ENCODE measurements around the gene LRRFIP1. TPM values are rescaled to one million over a fixed set of nuclear protein-coding genes. Genes with fewer than 3 reads are reported as not detected.
"Not testable (repeated sequence)": the region's sequence is repeated elsewhere in the genome, so short reads cannot be mapped to it uniquely, and the experiment has no call there.

LRRFIP1 gene
- total RNA-seq, 1 donor from 2014 or later: 88.5 TPM

DNA sequence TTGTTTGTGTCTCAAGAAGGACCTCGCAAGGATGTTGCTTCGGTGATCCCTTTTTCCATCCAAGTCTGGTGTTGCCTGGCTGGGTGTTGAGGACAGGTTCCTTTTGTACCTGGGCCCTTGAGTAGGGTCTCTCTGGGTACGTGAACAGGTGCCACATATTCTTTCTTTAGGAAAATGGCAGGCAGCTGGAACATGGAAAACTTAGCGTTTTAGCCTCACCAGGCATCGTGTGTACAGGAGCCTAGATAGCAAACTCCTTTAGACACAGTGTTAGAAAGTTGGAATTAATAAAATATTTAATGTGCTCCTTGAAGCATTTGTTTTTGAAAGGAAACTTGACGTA is 116.9 kb downstream of the LRRFIP1 start:
- no peak for DNase-seq
- ATAC-seq (ENCODE audit: poor library complexity): no peak
- intact Hi-C loops (cut with DNase I): loop anchor here (2.0 kb wide), 1 partner anchor 71 kb away; no protein-coding TSS in a partner anchor

DNA sequence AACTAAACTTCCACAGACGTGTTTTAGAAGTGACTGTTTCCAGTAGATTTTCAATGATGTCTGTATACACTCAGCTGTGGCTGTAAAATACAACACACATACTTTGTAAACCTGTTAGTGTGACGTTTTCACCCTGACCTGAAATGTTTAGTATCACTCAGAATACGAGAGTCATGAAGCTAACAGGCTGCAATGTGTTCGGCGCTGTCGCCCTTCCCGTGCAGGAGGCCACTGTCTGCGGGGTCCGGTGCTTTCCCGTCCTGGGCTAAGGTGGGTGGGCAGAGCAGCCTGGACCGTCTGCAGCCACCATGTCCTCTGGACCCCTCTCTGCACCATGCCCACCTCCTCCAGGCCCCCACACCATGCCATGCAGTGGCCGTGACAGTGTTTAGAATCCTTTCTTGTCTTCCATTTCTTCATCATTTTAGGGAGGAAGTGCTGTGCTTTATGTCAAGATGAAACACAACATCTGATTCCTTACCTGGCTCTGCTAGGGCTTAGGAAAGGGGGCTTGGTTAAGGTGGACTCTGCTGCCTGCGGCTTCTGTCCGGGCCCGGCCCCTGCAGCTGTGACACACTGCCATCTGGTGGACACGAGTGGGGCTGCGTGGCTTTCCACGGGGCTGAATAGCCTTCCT is 117.3 kb downstream of the LRRFIP1 start:
- peak; percentile 87 for ATAC-seq (ENCODE audit: poor library complexity)
- intact Hi-C loops (cut with DNase I): loop anchor here (2.0 to 5.0 kb wide), 2 partner anchors 72 to 162 kb away; no protein-coding TSS in a partner anchor
- peak; percentile 89 for DNase-seq

DNA sequence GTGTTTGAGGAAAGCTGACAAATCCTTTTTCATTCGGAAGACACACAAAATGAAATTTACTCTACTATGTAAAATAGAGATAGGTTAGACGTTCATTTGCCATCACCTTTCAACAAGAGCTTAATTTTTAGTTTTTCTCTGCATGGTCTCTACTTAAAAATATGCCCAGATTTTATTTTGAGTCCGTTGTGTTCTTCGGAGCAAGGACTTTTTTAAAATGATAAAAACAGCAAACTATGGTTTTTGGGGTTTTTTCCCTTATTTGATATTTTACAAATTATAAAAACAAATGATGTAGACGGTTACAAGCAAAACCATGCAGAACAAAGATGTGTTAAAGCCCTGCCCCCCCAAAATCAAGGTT is 117.8 kb downstream of the LRRFIP1 start:
- DNase-seq (no peak), ATAC-seq (ENCODE audit: poor library complexity) (no peak)
- intact Hi-C loops (cut with DNase I): loop anchor here (2.0 to 5.0 kb wide), 2 partner anchors 72 to 163 kb away; no protein-coding TSS in a partner anchor

DNA sequence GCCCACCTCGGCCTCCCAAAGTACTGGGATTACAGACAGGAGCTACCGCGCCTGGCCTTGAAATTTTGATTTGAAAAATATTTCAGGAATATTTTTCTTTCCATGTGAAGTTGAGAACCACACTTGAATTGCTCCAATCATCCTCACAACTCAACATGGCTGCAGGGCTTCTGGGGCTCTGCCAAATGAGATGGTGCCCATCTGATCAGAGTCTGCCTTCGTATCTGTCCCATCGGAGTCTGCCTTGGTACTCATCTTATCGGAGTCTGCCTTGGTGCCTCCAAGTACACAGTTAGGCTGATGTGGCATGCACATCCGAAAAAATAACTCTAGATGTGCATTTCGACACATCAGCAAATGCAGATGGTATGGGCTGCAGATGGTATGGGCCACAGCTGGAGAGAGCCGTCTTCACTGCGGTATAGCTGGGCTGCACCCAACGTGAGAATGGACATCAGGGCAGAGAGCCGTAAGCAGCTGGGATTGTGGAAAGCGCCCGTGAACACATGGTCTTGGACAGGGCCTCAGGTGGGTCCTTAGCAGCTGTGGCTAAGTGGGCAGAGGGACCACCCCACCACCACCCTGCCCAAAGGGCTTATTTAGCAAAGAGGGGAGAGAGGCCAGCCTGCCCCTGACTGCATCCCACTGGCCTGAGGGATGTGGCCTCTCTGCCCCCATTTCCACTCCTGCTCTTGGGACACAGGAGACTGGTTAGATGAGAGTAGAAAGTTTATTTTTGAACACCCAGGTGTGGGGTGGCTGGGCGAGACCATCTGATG is 119.1 kb downstream of the LRRFIP1 start:
- DNase-seq (no peak), ATAC-seq (ENCODE audit: poor library complexity) (no peak)
- intact Hi-C loops (cut with DNase I): loop anchor here (5.0 kb wide), 1 partner anchor 164 kb away; no protein-coding TSS in a partner anchor

DNA sequence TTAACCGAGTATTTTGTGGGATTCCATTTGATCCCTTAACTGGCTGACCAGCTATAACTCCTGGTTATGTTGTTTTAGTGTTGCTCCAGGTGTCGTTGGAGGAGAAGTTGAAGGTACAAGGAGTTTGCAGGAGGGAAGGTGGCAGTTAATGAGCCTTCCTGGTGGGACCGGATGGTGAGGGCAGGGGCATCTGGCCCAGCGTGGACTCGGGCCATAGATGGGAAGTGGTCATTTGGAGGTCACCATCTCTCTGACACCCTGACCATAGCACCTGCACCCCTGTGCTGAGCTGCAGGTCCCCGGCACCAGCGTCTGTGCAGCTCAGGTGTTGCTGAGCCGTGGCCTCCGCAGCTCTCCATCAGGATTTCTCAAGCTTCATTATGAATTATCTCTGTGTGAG is 119.8 kb downstream of the LRRFIP1 start:
- intact Hi-C loops (cut with DNase I): loop anchor here (5.0 kb wide), 1 partner anchor 165 kb away; no protein-coding TSS in a partner anchor
- ATAC-seq (ENCODE audit: poor library complexity) (no peak), DNase-seq (no peak)

DNA sequence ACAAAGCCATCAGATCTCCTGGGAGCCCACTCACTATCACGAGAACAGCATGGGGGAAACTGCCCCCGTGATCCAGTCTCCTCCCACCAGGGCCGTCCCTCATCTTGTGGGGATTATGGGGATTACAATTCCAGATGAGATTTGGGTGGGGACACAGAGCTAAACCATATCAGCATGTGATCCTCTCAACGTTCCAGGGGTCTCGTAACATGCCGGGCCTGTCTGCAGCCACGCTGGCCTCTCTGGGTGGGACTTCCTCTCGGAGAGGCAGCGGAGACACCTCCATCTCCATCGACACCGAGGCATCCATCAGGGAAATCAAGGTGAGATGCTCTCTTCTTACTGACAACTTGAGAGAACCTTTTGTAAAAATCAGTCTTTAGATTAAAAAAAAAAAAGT is 121.6 kb downstream of the LRRFIP1 start:
- DNase-seq (no peak), ATAC-seq (ENCODE audit: poor library complexity) (no peak)
- intact Hi-C loops (cut with DNase I): loop anchor here (5.0 kb wide), 1 partner anchor 167 kb away; no protein-coding TSS in a partner anchor

DNA sequence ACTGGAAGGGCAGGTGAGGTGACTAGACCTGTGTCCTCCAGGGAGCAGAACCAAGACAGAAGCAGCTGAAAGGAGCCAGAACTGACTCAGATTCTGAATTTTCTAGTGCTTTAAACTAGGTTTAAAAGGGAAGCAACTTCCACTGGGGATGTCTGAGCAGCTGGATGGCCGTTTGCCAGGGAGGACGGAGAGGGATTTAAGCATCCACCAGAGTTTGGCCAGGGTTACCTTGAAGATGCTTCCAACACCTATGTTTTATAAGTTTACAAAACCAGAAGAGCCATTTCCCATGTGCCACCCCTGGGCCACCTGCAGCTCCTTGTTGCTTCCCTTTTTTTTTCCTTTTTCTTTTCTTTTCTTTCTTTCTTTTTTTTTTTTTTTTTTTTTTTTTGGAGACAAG is 122.6 kb downstream of the LRRFIP1 start:
- DNase-seq (no peak), ATAC-seq (ENCODE audit: poor library complexity) (no peak)
- intact Hi-C loops (cut with DNase I): loop anchor here (5.0 kb wide), 1 partner anchor 168 kb away; no protein-coding TSS in a partner anchor

DNA sequence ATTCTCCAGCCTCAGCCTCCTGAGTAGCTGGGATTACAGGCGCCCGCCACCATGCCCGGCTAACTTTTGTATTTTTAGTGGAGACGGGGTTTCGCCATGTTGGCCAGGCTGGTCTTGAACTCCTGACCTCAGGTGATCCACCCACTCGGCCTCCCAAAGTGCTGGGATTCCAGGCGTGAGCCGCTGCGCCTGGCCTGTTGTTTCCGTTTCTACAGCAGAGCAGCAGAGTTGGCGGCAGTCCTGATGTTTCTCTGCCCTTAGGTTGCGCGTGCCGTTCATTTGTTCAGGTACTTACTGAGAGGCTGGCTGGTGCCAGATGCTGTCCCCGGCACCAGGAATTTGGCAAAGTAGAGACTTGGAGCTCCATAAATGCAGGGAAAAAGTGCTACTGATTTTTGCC is 123.1 kb downstream of the LRRFIP1 start:
- peak; percentile 51 for ATAC-seq (ENCODE audit: poor library complexity)
- DNase-seq; intact Hi-C loops (cut with DNase I): not testable (repeated sequence)

DNA sequence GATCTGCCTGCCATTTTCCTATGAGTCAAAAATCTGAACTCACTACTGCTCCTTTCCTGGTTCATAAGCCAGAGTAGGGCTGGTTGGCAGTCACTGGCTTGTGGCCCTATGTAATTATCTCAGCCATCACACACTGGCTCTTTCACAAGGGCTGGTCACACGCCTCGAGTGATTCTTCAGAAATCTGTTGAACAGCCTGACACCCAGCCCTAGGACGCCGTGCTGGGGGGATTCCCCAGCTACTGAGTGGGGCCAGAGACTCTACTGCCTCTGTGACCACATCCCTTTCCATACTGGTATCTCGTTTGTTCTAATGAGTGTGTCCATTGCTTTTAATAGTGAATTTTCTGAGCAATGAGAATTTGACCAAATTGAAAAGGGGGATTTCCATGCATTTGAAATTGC is 125.4 kb downstream of the LRRFIP1 start:
- ATAC-seq (ENCODE audit: poor library complexity) (no peak), DNase-seq (no peak)
- intact Hi-C loops (cut with DNase I): no loop called here

DNA sequence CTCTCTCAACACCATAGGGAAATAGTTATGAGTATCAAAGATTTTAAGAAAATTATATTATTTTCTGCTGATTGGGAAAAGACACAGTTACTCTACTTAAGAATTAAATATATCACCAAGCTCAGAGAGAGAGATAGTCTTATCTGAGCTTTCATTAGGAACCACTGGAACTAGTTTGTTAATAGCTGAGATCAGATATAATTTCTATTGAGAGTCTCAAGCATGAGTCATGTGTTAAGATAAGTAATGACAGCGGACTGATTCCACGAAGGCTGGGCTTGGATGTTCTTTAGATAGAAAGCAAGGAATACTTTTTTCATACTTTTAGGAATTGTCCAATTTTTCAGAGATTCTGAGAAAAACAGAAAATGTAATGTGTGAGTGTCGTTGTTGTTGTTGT is 126.8 kb downstream of the LRRFIP1 start:
- ATAC-seq (ENCODE audit: poor library complexity) (no peak), DNase-seq (no peak)
- intact Hi-C loops (cut with DNase I): no loop called here

DNA sequence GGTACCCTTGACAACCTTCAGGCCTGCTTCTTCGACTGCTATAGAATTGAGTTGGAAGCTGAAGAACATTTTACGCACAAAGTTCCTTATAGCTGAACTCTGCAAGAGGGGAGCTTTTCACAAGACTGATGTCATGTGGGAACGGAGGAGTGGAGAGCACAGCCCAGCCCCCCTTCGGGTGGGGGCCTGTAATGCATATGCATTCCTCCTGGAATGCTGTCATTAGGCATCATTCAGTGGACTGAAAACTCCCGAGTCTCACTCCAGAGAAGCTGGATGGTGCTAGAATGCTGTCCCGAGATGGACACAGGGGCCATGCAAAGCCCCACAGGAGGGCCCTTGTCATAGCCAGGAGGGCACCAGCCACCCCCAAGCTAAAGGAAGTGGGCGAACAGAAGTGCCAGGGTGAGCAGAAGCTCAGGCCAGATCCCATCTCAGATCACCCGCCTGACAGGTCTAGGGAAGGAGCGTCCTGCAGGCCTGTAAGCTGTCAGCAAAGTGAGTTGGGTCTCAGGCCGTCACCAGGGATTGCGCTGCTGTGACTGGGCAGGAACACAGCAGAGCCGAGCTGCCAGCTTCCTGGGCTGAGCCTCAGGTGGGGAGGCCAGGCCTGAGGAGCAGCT is 127.3 kb downstream of the LRRFIP1 start:
- ATAC-seq (ENCODE audit: poor library complexity) (no peak), DNase-seq (no peak)
- intact Hi-C loops (cut with DNase I): no loop called here

DNA sequence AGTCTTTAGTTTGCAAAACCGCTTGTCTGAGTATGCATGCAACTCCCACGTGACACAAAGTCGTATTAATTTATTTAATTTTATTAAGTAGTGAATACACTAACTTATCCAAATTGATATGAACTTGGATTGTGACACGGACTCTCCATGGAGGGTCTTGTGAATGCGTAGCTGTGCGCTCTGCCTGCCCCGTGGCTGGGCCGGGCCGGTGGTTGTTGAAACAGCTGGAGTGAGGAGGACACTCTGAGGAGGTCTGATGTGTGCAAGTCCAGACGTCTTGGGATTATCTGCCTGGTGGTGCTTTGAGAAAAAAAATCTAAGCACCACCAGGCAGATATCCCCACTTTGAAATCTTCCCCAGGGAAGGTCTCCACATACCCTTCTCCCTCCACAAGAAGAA is 130.2 kb downstream of the LRRFIP1 start:
- ATAC-seq (ENCODE audit: poor library complexity) (no peak), DNase-seq (no peak)
- intact Hi-C loops (cut with DNase I): no loop called here

DNA sequence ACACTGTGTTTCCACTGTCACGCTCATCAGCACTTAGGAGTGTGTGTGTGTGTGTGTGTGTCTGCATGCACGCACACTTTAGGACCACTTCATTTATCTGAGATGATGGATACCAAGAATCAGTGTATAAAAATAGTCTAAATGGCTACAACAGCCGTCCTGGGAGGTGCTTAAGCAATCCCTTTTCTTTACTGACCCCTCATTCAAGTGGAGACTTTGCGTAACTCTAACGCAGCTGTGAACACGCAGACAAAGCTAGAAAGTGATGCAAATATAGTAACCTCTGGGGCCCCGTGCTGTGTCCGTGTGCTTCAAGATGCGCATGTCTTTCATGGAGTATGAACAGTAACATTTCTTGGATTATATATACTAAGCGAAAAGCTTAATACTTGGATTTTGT is 130.8 kb downstream of the LRRFIP1 start:
- DNase-seq (no peak), ATAC-seq (ENCODE audit: poor library complexity) (peak; percentile 13)
- intact Hi-C loops (cut with DNase I): no loop called here

DNA sequence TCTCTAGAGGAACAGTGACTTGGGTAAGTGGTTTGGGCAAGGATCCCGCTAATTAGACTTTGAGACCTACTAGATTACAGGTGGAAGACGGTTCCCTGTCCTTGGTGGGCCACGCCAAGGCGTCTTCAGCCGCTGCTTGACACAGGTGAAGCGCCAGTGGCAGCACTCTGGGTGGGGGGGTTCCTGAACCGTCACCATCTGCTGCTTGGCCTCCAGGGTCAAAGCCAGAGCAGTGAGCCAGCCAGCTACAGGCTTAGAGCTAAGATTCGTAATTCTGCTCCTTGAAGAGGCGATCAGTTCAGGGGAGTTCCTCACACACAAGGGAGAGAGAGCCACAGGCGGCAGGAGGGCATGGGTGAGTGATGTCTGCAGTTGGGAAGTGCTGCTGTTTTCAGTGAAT is 131.8 kb downstream of the LRRFIP1 start:
- no peak for ATAC-seq (ENCODE audit: poor library complexity)
- intact Hi-C loops (cut with DNase I): no loop called here
- DNase-seq: no peak

DNA sequence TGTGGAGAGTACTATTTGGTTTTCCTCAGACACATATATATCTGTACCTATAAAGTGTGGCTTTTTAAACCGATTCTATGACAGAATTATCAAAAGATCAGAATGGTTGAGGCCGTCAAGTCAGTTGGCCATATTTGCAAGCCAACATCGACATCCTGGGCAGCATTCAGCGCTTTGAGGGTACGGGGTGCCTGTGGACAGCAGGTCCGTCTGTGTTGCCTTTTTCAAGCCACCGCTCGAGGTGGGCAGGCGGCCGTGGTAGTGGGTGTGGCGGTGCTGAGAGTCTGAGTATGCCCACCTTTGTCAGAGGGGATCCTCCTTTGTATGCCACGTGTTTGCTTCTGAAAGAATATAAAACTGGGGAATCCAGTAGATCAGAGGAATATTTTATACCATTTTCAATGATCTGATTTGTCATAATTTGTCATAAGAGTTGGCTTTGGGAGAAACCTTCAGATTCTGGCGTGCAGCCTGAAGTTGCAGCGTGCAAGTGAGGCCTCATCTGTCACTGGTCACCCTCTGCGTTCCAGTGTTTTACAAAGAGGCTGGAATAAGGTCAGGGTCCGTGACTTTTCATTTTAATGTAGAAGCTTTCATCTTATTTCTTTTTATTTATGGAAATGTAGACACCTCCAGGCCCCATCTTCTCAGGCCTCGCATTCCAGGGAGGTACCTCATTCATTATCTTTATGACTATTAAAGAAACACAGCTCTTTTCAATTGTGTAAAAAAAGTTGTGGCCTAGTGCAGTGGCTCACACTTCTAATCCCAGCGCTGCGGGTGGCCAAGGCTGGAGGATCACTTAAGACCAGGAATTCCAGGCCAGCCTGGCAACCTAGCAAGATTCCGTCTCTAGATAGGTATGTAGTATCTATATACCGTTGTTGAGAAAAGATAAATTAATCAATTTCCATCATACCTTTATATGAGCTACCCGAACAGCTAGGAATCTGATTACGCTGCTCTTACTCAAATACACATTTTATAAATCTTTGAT is 133.4 kb downstream of the LRRFIP1 start:
- intact Hi-C loops (cut with DNase I): no loop called here
- no peak for DNase-seq
- ATAC-seq (ENCODE audit: poor library complexity): no peak

DNA sequence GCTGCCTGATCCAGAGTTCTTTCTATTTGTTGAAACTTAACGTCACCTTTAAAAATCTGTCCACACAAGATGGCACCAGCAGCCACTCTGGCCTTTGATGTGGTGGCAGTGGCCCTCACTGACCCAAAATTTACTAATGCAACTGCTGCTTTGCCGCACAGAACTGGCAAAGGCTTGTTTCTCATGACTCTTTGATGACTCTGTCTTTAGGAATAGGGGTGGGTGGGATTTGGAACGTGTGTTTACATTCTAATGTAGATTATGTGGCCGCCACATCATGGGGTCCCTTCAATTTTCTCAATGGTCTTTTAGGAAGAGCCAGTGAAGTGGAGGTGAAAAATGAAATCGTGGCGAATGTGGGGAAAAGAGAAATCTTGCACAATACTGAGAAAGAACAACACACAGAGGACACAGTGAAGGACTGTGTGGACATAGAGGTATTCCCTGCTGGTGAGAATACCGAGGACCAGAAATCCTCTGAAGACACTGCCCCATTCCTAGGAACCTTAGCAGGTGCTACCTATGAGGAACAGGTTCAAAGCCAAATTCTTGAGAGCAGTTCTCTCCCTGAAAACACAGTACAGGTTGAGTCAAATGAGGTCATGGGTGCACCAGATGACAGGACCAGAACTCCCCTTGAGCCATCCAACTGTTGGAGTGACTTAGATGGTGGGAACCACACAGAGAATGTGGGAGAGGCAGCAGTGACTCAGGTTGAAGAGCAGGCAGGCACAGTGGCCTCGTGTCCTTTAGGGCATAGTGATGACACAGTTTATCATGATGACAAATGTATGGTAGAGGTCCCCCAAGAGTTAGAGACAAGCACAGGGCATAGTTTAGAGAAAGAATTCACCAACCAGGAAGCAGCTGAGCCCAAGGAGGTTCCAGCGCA is 135.2 kb downstream of the LRRFIP1 start:
- ATAC-seq (ENCODE audit: poor library complexity); DNase-seq; intact Hi-C loops (cut with DNase I): not testable (repeated sequence)

DNA sequence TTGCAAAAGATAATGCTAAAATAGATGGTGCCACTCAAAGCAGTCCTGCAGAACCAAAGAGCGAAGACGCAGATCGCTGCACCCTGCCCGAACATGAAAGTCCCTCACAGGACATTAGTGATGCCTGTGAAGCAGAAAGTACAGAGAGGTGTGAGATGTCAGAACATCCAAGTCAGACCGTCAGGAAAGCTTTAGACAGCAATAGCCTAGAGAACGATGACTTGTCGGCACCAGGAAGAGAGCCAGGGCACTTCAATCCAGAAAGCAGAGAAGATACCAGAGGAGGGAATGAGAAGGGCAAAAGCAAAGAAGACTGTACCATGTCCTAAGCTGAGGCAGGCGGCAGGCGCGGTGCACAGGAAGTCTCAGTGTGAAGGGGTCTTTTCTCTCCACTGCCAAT is 136.4 kb downstream of the LRRFIP1 start:
- intact Hi-C loops (cut with DNase I): no loop called here
- ATAC-seq (ENCODE audit: poor library complexity): peak; percentile 81
- no peak for DNase-seq

DNA sequence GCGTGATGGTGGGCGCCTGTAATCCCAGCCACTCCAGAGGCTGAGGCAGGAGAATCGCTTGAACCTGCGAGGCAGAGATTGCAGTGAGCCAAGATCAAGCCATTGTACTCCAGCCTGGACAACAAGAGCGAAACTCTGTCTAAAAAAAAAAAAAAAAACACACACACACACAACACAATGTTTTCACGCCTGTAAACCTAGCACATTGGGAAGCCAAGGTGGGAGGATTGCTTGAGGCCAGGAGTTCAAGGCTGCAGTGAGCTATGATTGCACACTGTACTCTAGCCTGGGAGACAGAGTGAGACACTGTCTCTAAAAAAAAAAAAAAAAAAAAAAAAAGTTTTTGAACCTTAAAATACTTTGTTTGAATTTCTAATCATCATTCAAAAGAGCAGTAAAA is 137.7 kb downstream of the LRRFIP1 start:
- DNase-seq; ATAC-seq (ENCODE audit: poor library complexity); intact Hi-C loops (cut with DNase I): not testable (repeated sequence)

All from Right ventricle myocardium superior (tissue), 1 donor.